ENCODE results near the gene GPR132. TPM values are rescaled to one million over a fixed set of nuclear protein-coding genes. Genes with fewer than 3 reads are reported as not detected.
A peak's percentile ranks its signal among the peaks of the same experiment; 100 is the strongest.

GPR132 gene
- polyA plus RNA-seq, 2 of the 4 experiments (the other 2 are of a cell fraction): 0.18 to 0.19 TPM

DNA sequence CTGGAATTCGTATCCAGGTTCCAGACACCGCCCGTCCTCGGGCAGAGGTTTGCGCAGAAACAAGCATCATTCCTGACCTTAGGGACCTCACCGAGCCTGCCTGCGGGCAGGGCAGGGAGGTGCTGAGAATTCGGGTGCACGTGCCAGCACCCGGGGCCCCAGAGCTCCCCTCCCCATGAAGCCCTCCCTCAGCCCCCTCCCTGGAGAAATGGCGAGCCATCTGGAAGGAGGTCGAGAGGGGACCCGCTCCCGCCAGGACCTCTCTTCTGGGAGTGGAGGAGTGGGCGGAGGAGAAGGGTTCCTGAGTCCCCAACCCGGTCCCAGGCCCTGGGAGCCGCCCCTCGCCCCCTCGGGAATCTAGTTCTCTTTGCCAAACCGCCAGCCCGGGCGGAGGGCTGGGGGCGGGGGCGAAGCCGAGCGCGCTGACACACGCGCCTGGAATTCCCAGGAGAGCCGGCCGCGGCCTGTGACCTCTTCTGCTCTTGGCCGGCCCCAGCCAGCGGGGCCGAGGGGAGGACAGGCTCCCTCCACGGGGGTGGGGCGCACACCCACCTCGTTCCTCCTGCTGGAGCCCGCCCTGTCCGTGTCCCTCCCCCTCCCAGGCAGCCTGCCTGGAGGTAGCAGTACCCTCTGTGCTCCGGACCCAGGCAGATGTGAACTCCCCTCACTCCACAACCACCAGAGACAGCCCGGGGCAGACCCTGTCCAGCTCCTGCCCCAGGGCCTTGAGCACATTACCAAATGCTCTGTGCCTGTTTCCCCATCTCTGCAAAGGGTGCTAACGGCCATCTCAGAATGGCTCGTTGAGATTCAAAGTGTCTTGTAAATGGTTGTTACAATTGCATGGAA, 23.0 kb upstream of the GPR132 start:
- peak overlapping the region; percentile 68 for H3K4me3 ChIP-seq
- DNase-seq (ENCODE audit: low read depth in 1 of 2, low spot score in 1 of 2): peak; percentile 60 to 95
- peak; percentile 87 for FAIRE-seq
- POLR2A ChIA-PET: interaction anchor here (0.6 to 2.4 kb wide), 9 partner anchors 14 to 160 kb away, joined by 3 to 19 read pairs (median 4); partner anchors contain the start of genes BTBD6, CDCA4 and NUDT14
- peaks cover 56% of the 10 kb centered on the region for H3K4me1 ChIP-seq
- peak overlapping the region; percentile 98 to 100 for H3K27ac ChIP-seq
- peak; percentile 5 to 36 for ATAC-seq
- H3K9me3 ChIP-seq: no peaks in the 10 kb centered on the region
- CTCF ChIA-PET: interaction anchor here (1.4 to 9.1 kb wide), 8 partner anchors 7 to 120 kb away, joined by 3 to 132 read pairs (median 15); partner anchors contain the start of genes GPR132 and JAG2
- peak overlapping the region; percentile 98 for H3K4me2 ChIP-seq
- 2% methylated on average over 18 of the region's 44 CpGs for WGBS (ENCODE audit: missing lambda C conversion rate)
- peak; percentile 51; the same call in 1 of the 2 replicates for TF ChIP-seq MAZ (IDR thresholded peaks at IDR 0.05; ENCODE audit: borderline replicate concordance, low read depth, low read length)
- no peak; the same call in 2 of the 3 replicates for TF ChIP-seq BCL3 (IDR thresholded peaks at IDR 0.05)
- no peak for TF ChIP-seq RAD21 (conservative IDR thresholded peaks at IDR 0.05 in 1 of 2, IDR thresholded peaks at IDR 0.05 in 1 of 2)
- TF ChIP-seq GATA3 (IDR thresholded peaks at IDR 0.05; ENCODE audit: borderline replicate concordance): peak; percentile 72
- TF ChIP-seq POLR2A (IDR thresholded peaks at IDR 0.05; ENCODE audit: low read length): no peak; the same call in 1 of the 2 replicates
- no peak for TF ChIP-seq EHF (CRISPR knock-in tag; IDR thresholded peaks at IDR 0.05)
- TF ChIP-seq ZC3H11A (IDR thresholded peaks at IDR 0.05): no peak
- TF ChIP-seq, protein P1, sequence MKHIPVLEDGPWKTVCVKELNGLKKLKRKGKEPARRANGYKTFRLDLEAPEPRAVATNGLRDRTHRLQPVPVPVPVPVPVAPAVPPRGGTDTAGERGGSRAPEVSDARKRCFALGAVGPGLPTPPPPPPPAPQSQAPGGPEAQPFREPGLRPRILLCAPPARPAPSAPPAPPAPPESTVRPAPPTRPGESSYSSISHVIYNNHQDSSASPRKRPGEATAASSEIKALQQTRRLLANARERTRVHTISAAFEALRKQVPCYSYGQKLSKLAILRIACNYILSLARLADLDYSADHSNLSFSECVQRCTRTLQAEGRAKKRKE (CRISPR knock-in tag; IDR thresholded peaks at IDR 0.05; ENCODE audit: low read depth): no peak
- 0 out of 2 replicates have a peak, but pooled peaks have one; percentile 24 for TF ChIP-seq MYC (IDR thresholded peaks at IDR 0.05; ENCODE audit: borderline replicate concordance, low read length)
- TF ChIP-seq FOXS1 (CRISPR knock-in tag; IDR thresholded peaks at IDR 0.05): no peak
- peak; percentile 79; the same call in 1 of the 2 replicates for TF ChIP-seq MAX (IDR thresholded peaks at IDR 0.05)
- no peak for TF ChIP-seq ESRRA (IDR thresholded peaks at IDR 0.05; ENCODE audit: borderline replicate concordance, low read length)
- no peak for TF ChIP-seq ELK1 (IDR thresholded peaks at IDR 0.05; ENCODE audit: low read depth, low read length)
- no peak; the same call in 1 of the 2 replicates for TF ChIP-seq HOXB5 (CRISPR knock-in tag; IDR thresholded peaks at IDR 0.05)
- no peak for TF ChIP-seq EHMT2 (IDR thresholded peaks at IDR 0.05; ENCODE audit: low read depth)
- TF ChIP-seq HES2 (IDR thresholded peaks at IDR 0.05): no peak
- TF ChIP-seq TFCP2L1 (CRISPR knock-in tag; IDR thresholded peaks at IDR 0.05): peak; percentile 47; the same call in 1 of the 2 replicates
- TF ChIP-seq CBX8 (IDR thresholded peaks at IDR 0.05): no peak
- peak in 1 of 2 experiments; percentile 78; a peak in 4 of 5 replicates for TF ChIP-seq JUN (IDR thresholded peaks at IDR 0.05)
- 0 out of 2 replicates have a peak, but pooled peaks have one; percentile 17 for TF ChIP-seq JUNB (IDR thresholded peaks at IDR 0.05)
- no peak for TF ChIP-seq FOSB (CRISPR knock-in tag; IDR thresholded peaks at IDR 0.05)
- TF ChIP-seq NFE2L2 (conservative IDR thresholded peaks at IDR 0.05; ENCODE audit: low read length): no peak
- TF ChIP-seq NR3C1 (IDR thresholded peaks at IDR 0.05): no peak
- TF ChIP-seq KDM5A (IDR thresholded peaks at IDR 0.05): no peak
- 0 out of 2 replicates have a peak, but pooled peaks have one; percentile 22 for TF ChIP-seq HDAC2 (IDR thresholded peaks at IDR 0.05)
- no peak; the same call in 1 of the 2 replicates for TF ChIP-seq FOSL2 (IDR thresholded peaks at IDR 0.05)
- peak; percentile 94 for TF ChIP-seq FOSL2 (CRISPR knock-in tag; IDR thresholded peaks at IDR 0.05)
- TF ChIP-seq BHLHE40 (IDR thresholded peaks at IDR 0.05; ENCODE audit: low read depth, low read length): peak; percentile 90
- TF ChIP-seq REST (IDR thresholded peaks at IDR 0.05): no peak; the same call in 1 of the 2 replicates
- TF ChIP-seq CTCF (IDR thresholded peaks at IDR 0.05): no peak
- TF ChIP-seq CHD4 (IDR thresholded peaks at IDR 0.05; ENCODE audit: borderline replicate concordance): no peak; the same call in 1 of the 2 replicates
- TF ChIP-seq HEYL (CRISPR knock-in tag; IDR thresholded peaks at IDR 0.05): no peak

Measured in A549 (cell line).